Transverse colon (tissue), 4 donors: Measurements from ENCODE around the gene BSDC1. TPM values are rescaled to one million over a fixed set of nuclear protein-coding genes. Genes with fewer than 3 reads are reported as not detected.

Experiments used
- DNase-seq: peaks from one replicate; pipeline ENCODE4 v3.0.0-alpha.2; 2019
- H3K27ac ChIP-seq, 4 donors: fragments of 200-600 bp; sonication (generic); 2 replicates each; pipeline ENCODE4 v1.5.1; 2016 to 2018; ENCODE audit warnings: inconsistent platforms in 4 of 4
- H3K27me3 ChIP-seq: fragments of 200-600 bp; sonication (generic); 2 replicates; pipeline ENCODE4 v1.5.1; 2017; ENCODE audit warnings: inconsistent platforms
- H3K36me3 ChIP-seq, 4 donors: fragments of 200-600 bp; sonication (generic); 2 replicates each; pipeline ENCODE4 v1.5.1; 2017 to 2019; ENCODE audit warnings: inconsistent platforms in 4 of 4
- H3K4me1 ChIP-seq, 4 donors: fragments of 200-600 bp; sonication (generic); 2 replicates each; pipeline ENCODE4 v1.5.1; 2017 to 2020; ENCODE audit warnings: inconsistent platforms in 4 of 4
- H3K4me3 ChIP-seq, 4 donors: fragments of 200-600 bp; sonication (generic); 1 replicate in 1 of 4; 2 replicates in 3 of 4; pipeline versions ENCODE4 v1.5.1 to v1.6.1; 2017 to 2019; ENCODE audit warnings: inconsistent platforms in 4 of 4
- H3K9me3 ChIP-seq, 2 donors: fragments of 200-600 bp; sonication (generic); 2 replicates each; pipeline ENCODE4 v1.5.1; 2017 to 2019; ENCODE audit warnings: inconsistent platforms in 2 of 2
- EP300 ChIP-seq: sonication (generic); formaldehyde crosslinking; IDR thresholded peaks from one replicate; pipeline ENCODE4 v1.6.1; 2017; ENCODE audit warnings: antibody characterized with exemption, low read depth
- POLR2A ChIP-seq: fragments of 450-650 bp; IDR thresholded peaks from one replicate; pipeline ENCODE4 v1.6.1; 2016; ENCODE audit warnings: antibody characterized with exemption, mild to moderate bottlenecking, moderate library complexity
- POLR2AphosphoS5 ChIP-seq, 3 donors: sonication (generic); formaldehyde crosslinking; IDR thresholded peaks; one replicate each; pipeline ENCODE4 v1.6.1; 2016; ENCODE audit warnings: antibody characterized with exemption in 3 of 3
- WGBS, 2 donors: methylation state at CpG; one replicate each; pipeline ENCODE4 v1.1.5; 2018; ENCODE audit warnings: low coverage in 1 of 2; 5-methylcytosine and 5-hydroxymethylcytosine counted together
- in situ Hi-C, 4 donors: fragments of 200-750 bp; cut with MboI; loops; one replicate each; pipeline versions ENCODE4 v1.15.0 to v1.15.1; 2017; ENCODE audit warnings: low sequenced_read_pairs in 3 of 4, low pct_ligation_motif_present in 1 of 4, low pct_unique_long_range_greater_than_20kb in 1 of 4
- intact Hi-C: fragments of 100-400 bp; cut with DNase I; formaldehyde crosslinking; loops from one replicate; pipeline ENCODE4 v1.15.1; 2023; ENCODE audit warnings: low total_unique reads
- total RNA-seq, 4 donors: library from RNA; depleted of rRNA; stranded (reverse); fragments of >200 nt; gene quantifications; one replicate each; pipeline ENCODE4 v1.1.0, GENCODE V29; 2016
- TF ChIP-seq, protein P1 (sequence below), 5 experiments: fragments of 200-600 bp in 3 of 5; fragments of 450-650 bp in 2 of 5; sonication (generic) in 3 of 5; IDR thresholded peaks; 1 replicate in 2 of 5; 2 replicates in 3 of 5; pipeline ENCODE4 v1.5.1; 2016 to 2017; ENCODE audit warnings: antibody characterized with exemption in 5 of 5, inconsistent platforms in 3 of 5, mild to moderate bottlenecking in 2 of 5, moderate library complexity in 1 of 5

Gene BSDC1
- total RNA-seq, 4 donors from 2014 or later: 94.8 to 140 (median 117) TPM

DNA sequence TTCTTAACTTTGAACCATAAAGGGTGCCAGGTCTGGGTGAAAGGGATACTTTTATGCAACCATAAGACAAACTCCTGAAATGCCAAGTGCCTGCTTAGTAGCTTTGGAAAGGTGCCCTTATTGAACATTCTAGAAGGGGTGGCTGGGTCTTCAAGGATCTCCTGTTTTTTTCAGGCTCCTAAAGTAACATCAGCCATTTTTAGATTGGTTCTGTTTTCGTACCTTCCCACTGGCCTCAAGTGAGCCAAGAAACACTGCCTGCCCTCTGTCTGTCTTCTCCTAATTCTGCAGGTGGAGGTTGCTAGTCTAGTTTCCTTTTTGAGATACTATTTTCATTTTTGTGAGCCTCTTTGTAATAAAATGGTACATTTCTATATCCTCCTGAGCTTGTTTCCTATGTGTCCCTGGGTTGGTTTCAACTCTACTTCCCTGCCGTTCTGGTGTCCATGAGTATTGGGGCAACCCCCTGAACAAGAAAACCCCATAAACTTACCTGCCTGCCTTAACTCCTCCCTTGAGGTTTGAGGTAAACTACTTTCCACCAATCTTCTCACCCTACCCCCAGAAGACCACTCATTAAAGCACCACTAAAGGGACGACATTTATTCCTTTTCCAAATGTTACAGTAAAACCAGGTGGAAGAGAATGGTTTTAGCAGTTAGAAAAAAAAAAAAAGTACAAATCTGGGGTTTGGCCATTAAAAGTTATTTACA, 60.8 kb downstream of the BSDC1 start:
- 53 to 65% methylated on average over 2 to 3 of the region's 3 CpGs for WGBS, 2 donors
- DNase-seq: no peak
- in situ Hi-C loops (no loop called here), intact Hi-C loops (no loop called here)
- H3K27me3 ChIP-seq: no peaks in the 10 kb centered on the region
- peak overlapping the region; percentile 17 to 91 (median 33) for H3K27ac ChIP-seq
- H3K36me3 ChIP-seq: peaks cover 0 to 20% (median 9%) of the 10 kb centered on the region in 4 donors
- H3K4me3 ChIP-seq: no peak overlapping the region
- TF ChIP-seq EP300: no peak
- TF ChIP-seq POLR2AphosphoS5 (IDR thresholded peaks at IDR 0.05): no peak
- TF ChIP-seq, protein P1, sequence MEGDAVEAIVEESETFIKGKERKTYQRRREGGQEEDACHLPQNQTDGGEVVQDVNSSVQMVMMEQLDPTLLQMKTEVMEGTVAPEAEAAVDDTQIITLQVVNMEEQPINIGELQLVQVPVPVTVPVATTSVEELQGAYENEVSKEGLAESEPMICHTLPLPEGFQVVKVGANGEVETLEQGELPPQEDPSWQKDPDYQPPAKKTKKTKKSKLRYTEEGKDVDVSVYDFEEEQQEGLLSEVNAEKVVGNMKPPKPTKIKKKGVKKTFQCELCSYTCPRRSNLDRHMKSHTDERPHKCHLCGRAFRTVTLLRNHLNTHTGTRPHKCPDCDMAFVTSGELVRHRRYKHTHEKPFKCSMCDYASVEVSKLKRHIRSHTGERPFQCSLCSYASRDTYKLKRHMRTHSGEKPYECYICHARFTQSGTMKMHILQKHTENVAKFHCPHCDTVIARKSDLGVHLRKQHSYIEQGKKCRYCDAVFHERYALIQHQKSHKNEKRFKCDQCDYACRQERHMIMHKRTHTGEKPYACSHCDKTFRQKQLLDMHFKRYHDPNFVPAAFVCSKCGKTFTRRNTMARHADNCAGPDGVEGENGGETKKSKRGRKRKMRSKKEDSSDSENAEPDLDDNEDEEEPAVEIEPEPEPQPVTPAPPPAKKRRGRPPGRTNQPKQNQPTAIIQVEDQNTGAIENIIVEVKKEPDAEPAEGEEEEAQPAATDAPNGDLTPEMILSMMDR (IDR thresholded peaks at IDR 0.05): no peak
- no peak for TF ChIP-seq POLR2A
- H3K4me1 ChIP-seq: peaks cover 16 to 51% (median 40%) of the 10 kb centered on the region in 4 donors
- no peaks in the 10 kb centered on the region for H3K9me3 ChIP-seq

DNA sequence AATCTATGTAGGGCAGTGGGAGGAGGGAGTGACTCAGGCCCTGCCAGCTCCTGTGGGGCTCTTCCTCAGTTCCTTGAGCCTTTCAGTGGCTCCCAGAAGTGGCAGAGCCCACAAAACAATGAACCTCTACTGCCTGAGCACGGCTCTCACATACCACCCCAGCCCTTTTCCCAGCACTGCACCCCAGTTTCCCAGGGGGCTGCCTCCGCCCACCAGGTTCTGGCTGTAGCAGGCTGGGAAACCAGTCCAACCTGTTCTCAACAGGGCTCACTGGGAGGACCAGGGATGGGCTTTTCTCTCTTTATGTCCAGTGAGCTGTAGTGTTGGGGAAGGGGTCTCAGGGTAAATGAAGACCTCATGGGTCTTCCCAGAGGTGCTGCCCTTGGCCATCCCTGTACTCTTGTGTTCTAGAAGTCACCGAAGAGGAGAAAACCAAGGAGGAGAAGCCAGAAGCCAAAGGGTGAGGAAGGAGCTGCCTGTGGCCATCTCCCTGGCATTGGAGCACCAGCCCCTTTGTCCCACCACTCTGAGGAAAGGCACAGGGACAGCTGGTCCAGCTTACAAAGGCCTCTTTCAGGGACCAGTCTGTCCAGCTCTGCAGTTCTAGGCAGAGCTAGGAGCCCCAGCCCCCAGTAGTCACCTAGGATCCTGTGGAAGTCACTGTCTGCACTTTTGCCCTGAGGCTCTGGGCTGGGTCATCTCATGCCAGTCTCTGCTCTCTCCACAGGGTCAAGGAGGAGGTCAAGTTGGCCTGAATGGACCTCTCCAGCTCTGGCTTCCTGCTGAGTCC, 61.8 kb downstream of the BSDC1 start:
- Histone ChIP-seq H3K36me3 (peaks cover 0 to 28% (median 13%) of the 10 kb centered on the region in 4 donors), H3K4me3 (no peak overlapping the region)
- DNase-seq: peak; percentile 55

DNA sequence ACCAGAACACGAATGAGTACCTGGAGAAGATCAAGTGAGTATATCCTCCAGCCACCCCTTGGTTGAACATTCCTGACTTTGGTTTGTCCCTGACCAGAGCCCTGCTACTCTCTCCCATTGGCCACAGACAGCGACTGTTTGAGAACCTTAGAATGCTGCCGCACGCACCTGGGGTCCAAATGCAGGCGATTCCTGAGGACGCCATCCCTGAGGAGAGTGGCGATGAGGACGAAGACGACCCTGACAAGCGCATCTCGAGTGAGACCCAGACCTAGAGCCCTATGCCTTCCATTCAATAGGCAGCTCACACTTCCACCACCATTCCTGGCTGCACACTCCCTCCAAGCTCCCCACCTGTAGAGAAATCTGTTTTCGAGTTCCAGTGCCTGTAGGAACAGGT, 62.7 kb downstream of the BSDC1 start:
- no peak overlapping the region for H3K27ac ChIP-seq
- WGBS, 2 donors: 93% methylated on average over 12 of the region's 12 CpGs; no CpG with 5 or more reads in 1 of the 2 donors
- in situ Hi-C loops: no loop called here

More for the DNA sequence above, 61.8 kb downstream of the BSDC1 start:
- Histone ChIP-seq H3K4me1 (peaks cover 16 to 43% (median 31%) of the 10 kb centered on the region in 4 donors), H3K27me3 (no peaks in the 10 kb centered on the region), H3K27ac (peak overlapping the region; percentile 17 to 91 (median 33)), H3K9me3 (no peaks in the 10 kb centered on the region)
- in situ Hi-C loops: no loop called here
- peak in 1 of 3 donors; percentile 15 for TF ChIP-seq POLR2AphosphoS5 (IDR thresholded peaks at IDR 0.05)
- no peak for TF ChIP-seq EP300
- 48% methylated on average over 3 of the region's 3 CpGs; no CpG with 5 or more reads in 1 of the 2 donors for WGBS, 2 donors
- intact Hi-C loops: no loop called here

DNA sequence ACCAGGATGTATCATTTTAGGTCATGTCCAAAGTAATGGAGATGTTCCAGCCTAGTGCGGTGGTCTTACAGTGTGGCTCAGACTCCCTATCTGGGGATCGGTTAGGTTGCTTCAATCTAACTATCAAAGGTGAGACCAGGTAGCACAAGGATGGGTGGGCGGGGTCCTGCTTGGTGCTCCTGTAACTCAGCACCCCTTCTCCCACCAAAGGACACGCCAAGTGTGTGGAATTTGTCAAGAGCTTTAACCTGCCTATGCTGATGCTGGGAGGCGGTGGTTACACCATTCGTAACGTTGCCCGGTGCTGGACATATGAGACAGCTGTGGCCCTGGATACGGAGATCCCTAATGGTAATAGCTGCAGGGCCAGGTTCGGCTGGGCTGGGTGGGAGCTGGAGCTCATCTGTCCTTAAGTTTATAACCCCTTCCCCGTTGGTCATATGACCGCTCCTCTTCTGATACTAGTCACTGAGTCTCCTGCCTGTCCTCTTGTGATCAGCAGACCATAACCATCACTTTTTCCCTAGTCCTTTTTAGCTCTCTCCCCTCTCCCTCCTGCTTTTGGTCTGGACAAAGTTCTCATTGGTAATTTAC, 63.6 kb downstream of the BSDC1 start:
- WGBS, 2 donors: 80 to 90% methylated on average over 2 to 11 of the region's 12 CpGs
- in situ Hi-C loops: no loop called here
- H3K27me3 ChIP-seq: no peaks in the 10 kb centered on the region
- peaks cover 8 to 29% (median 18%) of the 10 kb centered on the region in 4 donors for H3K4me1 ChIP-seq
- no peak for DNase-seq
- TF ChIP-seq EP300 (no peak), POLR2A (no peak)
- TF ChIP-seq, protein P1 (IDR thresholded peaks at IDR 0.05): no peak
- no peaks in the 10 kb centered on the region for H3K9me3 ChIP-seq
- H3K36me3 ChIP-seq: peaks cover 0 to 42% (median 20%) of the 10 kb centered on the region in 4 donors
- H3K4me3 ChIP-seq: no peak overlapping the region
- H3K27ac ChIP-seq: no peak overlapping the region
- intact Hi-C loops: no loop called here

More for the DNA sequence above, 62.7 kb downstream of the BSDC1 start:
- no peak overlapping the region for H3K4me3 ChIP-seq
- no peaks in the 10 kb centered on the region for H3K27me3 ChIP-seq
- peaks cover 0 to 37% (median 18%) of the 10 kb centered on the region in 4 donors for H3K36me3 ChIP-seq
- no peaks in the 10 kb centered on the region for H3K9me3 ChIP-seq
- peaks cover 9 to 34% (median 24%) of the 10 kb centered on the region in 4 donors for H3K4me1 ChIP-seq
- TF ChIP-seq EP300 (no peak), POLR2A (no peak), POLR2AphosphoS5 (IDR thresholded peaks at IDR 0.05) (no peak)
- TF ChIP-seq, protein P1 (IDR thresholded peaks at IDR 0.05): no peak
- intact Hi-C loops: no loop called here
- DNase-seq: no peak
